Measurements from ENCODE around the gene C19orf47. TPM values are rescaled to one million over a fixed set of nuclear protein-coding genes. Genes with fewer than 3 reads are reported as not detected.

Gene C19orf47
- polyA plus RNA-seq, 1 experiment = 15.9 TPM

- H3K27me3 ChIP-seq (ENCODE audit: control insufficient read depth, insufficient read depth, low read length) = no peaks in the 10 kb centered on the region
- no peaks in the 10 kb centered on the region; the same call in 1 of the 2 replicates for H3K9me3 ChIP-seq (ENCODE audit: control insufficient read depth, insufficient read depth, low read length)
- ChIA-PET POLR2A (interaction anchor here (0.7 kb wide), 2 partner anchors 10 to 29 kb away, joined by 3 to 11 read pairs; no protein-coding TSS in a partner anchor), CTCF (no interaction called here)
- no peak for DNase-seq (ENCODE audit: low read depth, low spot score)
- no peak for TF ChIP-seq CTCF (IDR thresholded peaks at IDR 0.05; ENCODE audit: low read depth, low read length)
- H3K4me3 ChIP-seq (ENCODE audit: low read depth, low read length) = no peak overlapping the region
- H3K27ac ChIP-seq (ENCODE audit: low read depth, low read length) = no peak overlapping the region
These were observed 46.6 kb upstream of the C19orf47 start for GRCh38 chr19:40394816-40395210.

GRCh38 chr19:40393894-40394815 is 46.0 kb upstream of the C19orf47 start:
- ChIA-PET CTCF (no interaction called here), POLR2A (interaction anchor here (0.7 kb wide), 2 partner anchors 9 to 29 kb away, joined by 3 to 11 read pairs; no protein-coding TSS in a partner anchor)
- Histone ChIP-seq H3K27ac (ENCODE audit: low read depth, low read length) (no peak overlapping the region), H3K27me3 (ENCODE audit: control insufficient read depth, insufficient read depth, low read length) (no peaks in the 10 kb centered on the region), H3K4me3 (ENCODE audit: low read depth, low read length) (no peak overlapping the region), H3K9me3 (ENCODE audit: control insufficient read depth, insufficient read depth, low read length) (no peaks in the 10 kb centered on the region; the same call in 1 of the 2 replicates)
- no peak for TF ChIP-seq CTCF (IDR thresholded peaks at IDR 0.05; ENCODE audit: low read depth, low read length)
- DNase-seq (ENCODE audit: low read depth, low spot score) = no peak

- no peak overlapping the region for H3K27ac ChIP-seq (ENCODE audit: low read depth, low read length)
- no peak for DNase-seq (ENCODE audit: low read depth, low spot score)
- ChIA-PET POLR2A (no interaction called here), CTCF (no interaction called here)
- TF ChIP-seq CTCF (IDR thresholded peaks at IDR 0.05; ENCODE audit: low read depth, low read length) = no peak; the same call in 1 of the 2 replicates
- H3K27me3 ChIP-seq (ENCODE audit: control insufficient read depth, insufficient read depth, low read length) = no peaks in the 10 kb centered on the region
- no peak overlapping the region for H3K4me3 ChIP-seq (ENCODE audit: low read depth, low read length)
- no peaks in the 10 kb centered on the region for H3K9me3 ChIP-seq (ENCODE audit: control insufficient read depth, insufficient read depth, low read length)
These were observed 44.8 kb upstream of the C19orf47 start for GRCh38 chr19:40392894-40393517.

- POLR2A ChIA-PET = no interaction called here
- no peaks in the 10 kb centered on the region for H3K9me3 ChIP-seq (ENCODE audit: control insufficient read depth, insufficient read depth, low read length)
- CTCF ChIA-PET = no interaction called here
- no peak for TF ChIP-seq CTCF (IDR thresholded peaks at IDR 0.05; ENCODE audit: low read depth, low read length)
- no peak for DNase-seq (ENCODE audit: low read depth, low spot score)
- H3K27me3 ChIP-seq (ENCODE audit: control insufficient read depth, insufficient read depth, low read length) = no peaks in the 10 kb centered on the region
- H3K27ac ChIP-seq (ENCODE audit: low read depth, low read length) = no peak overlapping the region
- no peak overlapping the region for H3K4me3 ChIP-seq (ENCODE audit: low read depth, low read length)
These were observed 43.9 kb upstream of the C19orf47 start for GRCh38 chr19:40392123-40392522.

All from AG04450 (cell line).